Smooth muscle cell (in vitro differentiated cells): ENCODE data around the gene ID1. TPM values are rescaled to one million over a fixed set of nuclear protein-coding genes. Genes with fewer than 3 reads are reported as not detected.
"Not testable (repeated sequence)": the region's sequence is repeated elsewhere in the genome, so short reads cannot be mapped to it uniquely, and the experiment has no call there.

Experiments used
- DNase-seq: peaks from one replicate; lab custom pipeline; 2025; ENCODE audit not compliant: unreplicated experiment; lab: John Stamatoyannopoulos, UW
- H2AFZ ChIP-seq: fragments of 200-600 bp; sonication (generic); 2 replicates; pipeline ENCODE4 v1.6.0; 2016; ENCODE audit warnings: antibody characterized with exemption, low read depth, mild to moderate bottlenecking
- H3F3A ChIP-seq: fragments of 200-600 bp; sonication (generic); 2 replicates; pipeline ENCODE4 v1.6.0; 2017; ENCODE audit warnings: antibody characterized with exemption, low read depth
- H3K27ac ChIP-seq: fragments of 200-600 bp; sonication (generic); 2 replicates; pipeline ENCODE4 v1.5.1; 2016; ENCODE audit warnings: low read depth, mild to moderate bottlenecking
- H3K27me3 ChIP-seq: fragments of 200-600 bp; sonication (generic); 2 replicates; pipeline ENCODE4 v1.6.1; 2016; ENCODE audit warnings: low read depth, mild to moderate bottlenecking
- H3K36me3 ChIP-seq: fragments of 200-600 bp; sonication (generic); 2 replicates; pipeline ENCODE4 v1.5.1; 2016; ENCODE audit warnings: low read depth
- H3K4me1 ChIP-seq: fragments of 200-600 bp; sonication (generic); 2 replicates; pipeline ENCODE4 v1.5.1; 2016; ENCODE audit warnings: low read depth
- H3K4me2 ChIP-seq: fragments of 200-600 bp; sonication (generic); 2 replicates; pipeline ENCODE4 v1.6.0; 2016; ENCODE audit warnings: mild to moderate bottlenecking
- H3K4me3 ChIP-seq: fragments of 200-600 bp; sonication (generic); 2 replicates; pipeline ENCODE4 v1.5.1; 2016; ENCODE audit warnings: mild to moderate bottlenecking
- H3K79me2 ChIP-seq: fragments of 200-600 bp; sonication (generic); 2 replicates; pipeline ENCODE4 v1.6.0; 2016; ENCODE audit warnings: low read depth, mild to moderate bottlenecking
- H3K9ac ChIP-seq: fragments of 200-600 bp; sonication (generic); 2 replicates; pipeline ENCODE4 v1.6.0; 2016; ENCODE audit warnings: low read depth
- H3K9me3 ChIP-seq: fragments of 200-600 bp; sonication (generic); replicated peaks from 2 replicates; pipeline ENCODE4 v1.5.1; 2016; ENCODE audit warnings: low read depth
- H4K20me1 ChIP-seq: fragments of 200-600 bp; sonication (generic); 2 replicates; pipeline ENCODE4 v1.6.0; 2016; ENCODE audit warnings: low read depth
- WGBS: methylation state at CpG from one replicate; pipeline ENCODE4 v1.1.7; 2016; ENCODE audit warnings: low lambda C conversion rate; 5-methylcytosine and 5-hydroxymethylcytosine counted together
- polyA plus RNA-seq: library from polyadenylated mRNA; unstranded; fragments of >200 nt; fragmentation: Nextera tagmentation; extraction: Ambion mirVana; gene quantifications from 2 replicates; pipeline ENCODE4 v1.2.1, GENCODE V29; 2016
- total RNA-seq: library from RNA; depleted of rRNA; stranded (reverse); fragments of >200 nt; gene quantifications from 2 replicates; pipeline ENCODE4 v1.2.3, GENCODE V29; 2014
- TF ChIP-seq, protein P1 (sequence below): fragments of 200-600 bp; sonication (generic); IDR thresholded peaks from 2 replicates; pipeline ENCODE4 v1.5.1; 2017; ENCODE audit warnings: borderline replicate concordance, mild to moderate bottlenecking, antibody characterized with exemption; ENCODE audit not compliant: insufficient read depth, poor library complexity, severe bottlenecking

Gene ID1
- total and polyA plus RNA-seq, 2 experiments from 2014 or later, result 87.6 to 396 TPM

DNA sequence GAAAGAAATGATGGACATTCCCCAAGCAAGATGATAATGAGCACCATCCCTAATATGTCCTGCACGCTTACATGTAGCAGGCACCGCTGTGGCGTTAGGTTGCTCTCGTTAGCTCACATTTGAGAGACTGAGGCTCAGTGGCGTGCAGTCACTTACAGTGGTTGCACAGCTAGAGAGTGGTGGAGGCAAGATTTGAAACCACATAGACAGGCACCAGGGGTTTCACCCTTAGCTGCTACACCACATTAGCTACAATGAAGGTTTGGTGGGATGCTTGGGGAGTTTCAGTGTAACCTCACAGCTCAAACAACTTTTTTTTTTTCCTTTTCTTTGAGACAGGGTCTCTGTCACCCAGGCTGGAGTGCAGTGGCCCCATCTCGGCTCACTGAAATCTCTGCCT lies 36.3 kb downstream of the ID1 start:
- TF ChIP-seq, protein P1, sequence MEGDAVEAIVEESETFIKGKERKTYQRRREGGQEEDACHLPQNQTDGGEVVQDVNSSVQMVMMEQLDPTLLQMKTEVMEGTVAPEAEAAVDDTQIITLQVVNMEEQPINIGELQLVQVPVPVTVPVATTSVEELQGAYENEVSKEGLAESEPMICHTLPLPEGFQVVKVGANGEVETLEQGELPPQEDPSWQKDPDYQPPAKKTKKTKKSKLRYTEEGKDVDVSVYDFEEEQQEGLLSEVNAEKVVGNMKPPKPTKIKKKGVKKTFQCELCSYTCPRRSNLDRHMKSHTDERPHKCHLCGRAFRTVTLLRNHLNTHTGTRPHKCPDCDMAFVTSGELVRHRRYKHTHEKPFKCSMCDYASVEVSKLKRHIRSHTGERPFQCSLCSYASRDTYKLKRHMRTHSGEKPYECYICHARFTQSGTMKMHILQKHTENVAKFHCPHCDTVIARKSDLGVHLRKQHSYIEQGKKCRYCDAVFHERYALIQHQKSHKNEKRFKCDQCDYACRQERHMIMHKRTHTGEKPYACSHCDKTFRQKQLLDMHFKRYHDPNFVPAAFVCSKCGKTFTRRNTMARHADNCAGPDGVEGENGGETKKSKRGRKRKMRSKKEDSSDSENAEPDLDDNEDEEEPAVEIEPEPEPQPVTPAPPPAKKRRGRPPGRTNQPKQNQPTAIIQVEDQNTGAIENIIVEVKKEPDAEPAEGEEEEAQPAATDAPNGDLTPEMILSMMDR, result no peak
- Histone ChIP-seq H3K9me3 (no peaks in the 10 kb centered on the region), H3K4me2 (no peak overlapping the region), H4K20me1 (no peaks in the 10 kb centered on the region), H3F3A (no peaks in the 10 kb centered on the region), H3K27ac (no peak overlapping the region), H3K4me1 (peaks cover 7% of the 10 kb centered on the region), H3K36me3 (no peaks in the 10 kb centered on the region), H3K9ac (no peak overlapping the region), H3K4me3 (no peak overlapping the region), H3K27me3 (no peaks in the 10 kb centered on the region), H3K79me2 (no peaks in the 10 kb centered on the region), H2AFZ (no peak overlapping the region)
- DNase-seq, result no peak
- WGBS, result 90% methylated on average over 6 of the region's 6 CpGs

DNA sequence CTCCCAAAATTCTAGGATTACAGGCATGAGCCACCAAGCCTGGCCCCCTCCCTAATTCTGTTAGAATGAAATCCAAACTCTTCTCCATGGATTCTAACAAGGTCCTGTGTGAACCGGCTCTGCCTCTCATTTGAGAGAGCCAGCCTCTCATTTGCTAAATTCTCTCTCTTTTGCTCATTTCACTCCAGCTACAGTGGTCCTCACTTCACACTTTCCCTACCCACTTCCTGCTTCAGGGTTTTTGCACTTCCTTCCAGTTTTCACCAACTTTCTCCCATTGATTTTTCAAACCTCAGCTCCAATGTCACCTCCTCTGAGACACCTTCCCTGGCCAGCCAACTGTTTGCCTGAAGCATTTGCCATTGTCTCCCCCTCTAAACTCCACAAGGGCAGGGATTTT lies 37.7 kb downstream of the ID1 start:
- Histone ChIP-seq H3K4me1 (peaks cover 7% of the 10 kb centered on the region), H3K27ac (no peak overlapping the region), H3K9me3 (no peaks in the 10 kb centered on the region), H3K4me2 (no peak overlapping the region), H4K20me1 (no peaks in the 10 kb centered on the region), H3F3A (no peaks in the 10 kb centered on the region), H3K79me2 (no peaks in the 10 kb centered on the region), H3K9ac (no peak overlapping the region), H2AFZ (no peak overlapping the region), H3K4me3 (no peak overlapping the region), H3K27me3 (no peaks in the 10 kb centered on the region), H3K36me3 (no peaks in the 10 kb centered on the region)
- no peak for DNase-seq
- TF ChIP-seq, protein P1, result no peak
- 76% methylated on average over 1 of the region's 1 CpG for WGBS

DNA sequence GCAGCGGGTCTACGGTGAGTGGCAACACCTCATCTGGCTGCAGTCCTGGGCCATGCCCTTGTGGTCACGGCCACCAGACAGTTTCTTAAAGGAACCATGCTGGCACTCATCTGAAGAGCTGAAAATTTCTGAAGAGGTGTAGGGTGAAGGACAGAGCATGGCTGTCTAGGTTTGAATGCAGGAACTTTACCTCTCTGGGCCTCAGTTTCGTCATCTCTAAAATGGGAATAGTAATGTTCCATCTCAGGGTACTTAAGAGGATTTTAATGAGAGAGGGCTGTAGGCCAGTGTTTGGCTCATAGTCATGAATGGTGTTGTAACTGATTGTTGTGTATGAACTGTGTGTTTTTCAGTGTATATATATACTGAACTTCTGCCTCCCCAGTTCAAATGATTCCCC lies 38.4 kb downstream of the ID1 start:
- H3K4me1 ChIP-seq, result peaks cover 2% of the 10 kb centered on the region
- no peak overlapping the region for H3K4me3 ChIP-seq
- H3K4me2 ChIP-seq, result no peak overlapping the region
- TF ChIP-seq, protein P1, result no peak
- H2AFZ ChIP-seq, result no peak overlapping the region
- H3K9ac ChIP-seq, result no peak overlapping the region
- no peaks in the 10 kb centered on the region for H4K20me1 ChIP-seq
- H3K27ac ChIP-seq, result no peak overlapping the region
- no peaks in the 10 kb centered on the region for H3K79me2 ChIP-seq
- no peaks in the 10 kb centered on the region for H3K27me3 ChIP-seq
- DNase-seq, result no peak
- no peaks in the 10 kb centered on the region for H3F3A ChIP-seq
- no peaks in the 10 kb centered on the region for H3K36me3 ChIP-seq
- H3K9me3 ChIP-seq, result no peaks in the 10 kb centered on the region
- WGBS, result 98% methylated on average over 4 of the region's 4 CpGs

DNA sequence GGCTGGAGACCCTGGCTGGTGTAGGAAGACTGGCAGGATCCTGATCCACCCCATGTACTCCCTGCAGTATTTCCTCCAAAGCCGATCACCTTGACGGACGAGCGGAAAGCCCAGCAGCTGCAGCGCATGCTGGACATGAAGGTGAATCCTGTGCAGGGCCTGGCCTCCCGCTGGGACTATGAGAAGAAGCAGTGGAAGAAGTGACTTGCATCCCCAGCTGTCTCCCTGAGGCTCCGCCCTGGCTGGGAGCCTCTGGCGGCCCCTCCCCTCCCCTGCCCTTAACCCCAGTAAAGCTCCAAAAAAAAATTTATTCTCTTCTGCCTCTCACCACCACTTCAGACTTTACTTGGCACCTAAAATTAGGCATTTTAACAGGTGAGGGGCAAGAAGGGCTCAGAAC lies 39.6 kb downstream of the ID1 start:
- no peaks in the 10 kb centered on the region for H3K4me1 ChIP-seq
- no peak for DNase-seq

DNA sequence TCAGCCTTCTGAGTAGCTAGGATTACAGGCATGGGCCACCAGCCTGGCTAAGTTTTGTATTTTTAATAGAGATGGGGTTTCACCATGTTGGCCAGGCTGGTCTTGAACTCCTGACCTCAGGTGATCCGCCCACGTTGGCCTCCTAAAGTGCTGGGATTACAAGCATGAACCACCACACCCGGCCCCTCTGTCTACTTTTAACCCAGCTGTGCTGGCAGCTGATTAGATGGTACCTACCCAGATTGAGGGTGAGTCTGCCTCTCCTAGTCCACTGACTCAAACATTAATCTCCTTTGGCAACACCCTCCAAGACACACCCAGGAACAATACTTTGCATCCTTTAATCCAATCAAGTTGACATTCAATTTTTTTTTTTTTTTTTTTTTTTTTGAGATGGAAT lies 43.0 kb downstream of the ID1 start:
- not testable (repeated sequence) for H4K20me1 ChIP-seq, H3K79me2 ChIP-seq, H3K4me1 ChIP-seq, H3K36me3 ChIP-seq, DNase-seq, H3F3A ChIP-seq, H3K4me3 ChIP-seq, H3K9ac ChIP-seq, H3K27ac ChIP-seq, H3K4me2 ChIP-seq, H2AFZ ChIP-seq, H3K27me3 ChIP-seq, H3K9me3 ChIP-seq
- 88% methylated on average over 3 of the region's 3 CpGs for WGBS

More for the DNA sequence above, 39.6 kb downstream of the ID1 start:
- no peak overlapping the region for H3K4me3 ChIP-seq
- TF ChIP-seq, protein P1, result no peak
- H3K9me3 ChIP-seq, result no peaks in the 10 kb centered on the region
- no peaks in the 10 kb centered on the region for H3F3A ChIP-seq
- H3K4me2 ChIP-seq, result no peak overlapping the region
- H3K9ac ChIP-seq, result no peak overlapping the region
- H2AFZ ChIP-seq, result no peak overlapping the region
- H3K36me3 ChIP-seq, result no peaks in the 10 kb centered on the region
- H3K27ac ChIP-seq, result no peak overlapping the region
- no peaks in the 10 kb centered on the region for H3K27me3 ChIP-seq
- H4K20me1 ChIP-seq, result no peaks in the 10 kb centered on the region
- H3K79me2 ChIP-seq, result no peaks in the 10 kb centered on the region
- WGBS, result 85% methylated on average over 8 of the region's 8 CpGs
